ENCODE data around the gene RBL1.
A peak's percentile ranks its signal among the peaks of the same experiment; 100 is the strongest.
"Not testable (repeated sequence)": the region's sequence is repeated elsewhere in the genome, so short reads cannot be mapped to it uniquely, and the experiment has no call there.

The RBL1 gene

GRCh38 chr20:36994221-36994620 lies 101.6 kb downstream of the RBL1 start:
- not testable (repeated sequence) for DNase-seq

DNA sequence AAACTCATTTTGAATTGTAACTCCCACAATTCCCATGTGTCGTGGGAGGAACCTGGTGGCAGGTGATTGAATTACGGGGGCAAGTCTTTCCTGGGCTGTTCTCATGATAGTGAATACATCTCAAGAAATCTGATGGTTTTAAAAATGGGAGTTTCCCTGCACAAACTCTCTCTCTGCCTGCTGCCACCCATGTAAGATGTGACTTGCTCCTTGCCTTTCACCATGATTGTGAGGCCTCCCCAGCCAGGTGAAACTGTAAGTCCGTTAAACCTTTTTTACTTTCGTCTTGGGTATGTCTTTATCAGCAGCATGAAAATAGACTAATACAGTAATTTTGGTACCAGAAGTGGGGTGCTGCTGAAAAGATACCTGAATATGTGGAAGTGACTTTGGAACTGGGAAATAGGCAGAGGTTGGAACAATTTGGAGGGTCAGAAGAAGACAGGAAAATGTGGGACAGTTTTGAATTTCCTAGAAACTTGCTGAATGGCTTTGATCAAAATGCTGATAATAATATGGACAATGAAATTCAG lies 102.9 kb downstream of the RBL1 start:
- DNase-seq, result no peak

GRCh38 chr20:36991703-36992102 lies 104.1 kb downstream of the RBL1 start:
- DNase-seq, result no peak

DNA sequence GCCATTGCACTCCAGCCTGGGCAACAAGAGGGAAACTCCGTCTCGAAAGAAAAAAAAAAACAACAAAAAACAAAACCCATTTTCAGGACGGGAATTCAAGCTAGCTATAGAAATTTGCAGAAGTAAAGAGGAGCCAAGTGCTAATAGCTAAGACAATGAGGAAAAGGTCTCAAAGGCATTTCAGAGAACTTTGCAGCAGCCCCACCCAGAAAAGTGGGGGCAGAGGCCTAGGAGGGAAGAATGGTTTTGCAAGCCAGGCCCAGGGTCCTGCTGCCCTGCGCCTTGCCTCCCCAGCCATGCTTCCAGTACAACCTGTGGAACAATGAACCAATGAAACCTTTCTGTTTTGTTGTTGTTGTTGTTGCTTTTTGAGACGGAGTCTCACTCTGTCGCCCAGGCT lies 106.0 kb downstream of the RBL1 start:
- DNase-seq, result no peak

DNA sequence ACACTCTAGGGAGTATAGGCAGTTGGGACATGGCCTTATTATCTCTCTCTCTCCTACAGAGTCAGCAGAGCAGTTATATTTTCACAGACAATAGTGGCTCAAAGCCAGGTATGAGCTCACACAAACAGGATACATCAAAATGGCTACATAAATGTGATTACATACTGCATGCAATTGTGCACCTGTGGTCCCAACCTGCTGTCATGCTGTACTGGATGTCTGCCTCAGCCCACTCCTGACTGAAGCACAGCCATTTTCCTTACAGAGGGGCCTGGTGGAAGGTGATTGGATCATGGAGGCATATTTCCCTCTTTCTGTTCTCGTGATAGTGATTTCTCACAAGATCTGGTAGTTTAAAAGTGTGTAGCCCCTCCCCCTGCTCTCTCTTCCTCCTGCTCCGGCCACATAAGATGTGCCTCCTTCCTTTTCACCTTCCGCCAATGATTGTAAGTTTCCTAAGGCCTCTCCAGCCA lies 107.3 kb downstream of the RBL1 start:
- peak; percentile 21 for DNase-seq

- DNase-seq, result no peak
Observed at GRCh38 chr20:36984257-36984638, 111.5 kb downstream of the RBL1 start.

DNA sequence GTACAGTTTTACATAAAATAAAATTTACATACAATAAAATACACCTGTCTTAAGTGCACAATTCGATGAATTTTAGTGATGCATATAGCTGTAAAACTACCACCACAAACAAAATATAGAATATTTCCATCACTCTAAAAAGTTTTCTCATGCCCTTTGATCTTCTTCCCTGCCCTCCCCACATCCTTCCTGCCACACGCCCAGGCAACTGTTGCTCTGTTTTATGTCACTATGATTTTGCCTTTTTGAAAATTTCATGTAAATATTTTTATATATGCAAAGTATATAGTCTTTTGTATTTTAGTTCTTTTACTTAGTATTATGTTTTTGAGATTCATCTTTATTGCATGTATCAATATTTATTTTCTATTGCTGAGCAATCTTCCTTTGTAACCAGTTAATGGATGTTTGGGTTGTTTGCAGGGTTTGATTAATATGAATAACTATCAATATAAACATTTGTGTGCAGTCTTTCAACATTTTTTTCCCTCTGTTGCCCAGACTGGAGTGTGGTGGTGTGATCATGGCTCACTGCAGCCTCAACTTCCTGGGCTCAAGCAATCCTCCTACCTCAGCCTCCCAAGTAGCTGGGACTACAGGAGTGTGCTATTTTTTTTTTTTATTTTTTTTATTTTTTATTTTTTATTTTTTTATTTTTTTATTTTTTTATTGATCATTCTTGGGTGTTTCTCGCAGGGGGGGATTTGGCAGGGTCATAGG lies 120.5 kb downstream of the RBL1 start:
- DNase-seq, result no peak

- no peak for DNase-seq
Observed at GRCh38 chr20:36974660-36975059, 121.1 kb downstream of the RBL1 start.

GRCh38 chr20:36971103-36971502 lies 124.7 kb downstream of the RBL1 start:
- DNase-seq, result no peak

DNA sequence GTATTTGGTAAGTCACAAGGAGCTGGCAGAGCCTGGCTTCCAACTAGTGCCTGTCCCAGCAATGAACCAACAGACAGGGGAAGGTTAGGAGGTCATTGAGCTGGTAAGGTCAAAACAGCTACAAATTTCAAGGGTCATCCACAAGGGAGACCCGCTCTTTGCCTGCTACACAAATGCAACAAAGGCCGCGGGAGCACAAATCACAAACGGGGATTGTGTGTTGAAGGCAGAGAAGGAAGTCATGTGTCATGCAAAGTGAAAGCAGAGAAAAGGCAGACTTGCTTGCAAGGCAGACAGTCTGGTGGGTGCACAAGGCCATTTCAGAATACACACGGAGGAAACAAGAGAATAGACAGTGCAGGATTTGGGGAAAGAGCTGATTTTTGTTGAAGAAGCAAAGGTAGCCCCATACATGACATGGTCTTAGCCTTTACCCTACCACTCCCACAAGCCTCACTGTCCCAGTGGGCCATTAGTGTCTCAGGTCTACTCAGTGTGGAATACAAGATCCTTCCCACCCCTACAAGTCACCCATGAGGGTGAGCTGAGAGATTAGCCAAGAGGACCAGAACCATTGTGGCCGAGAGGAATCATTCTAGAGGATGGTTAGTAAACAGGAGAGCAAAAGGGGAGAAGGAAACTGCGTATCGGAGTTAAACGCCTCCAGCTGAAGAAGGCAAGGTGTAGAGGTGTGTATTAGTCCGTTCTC lies 126.2 kb downstream of the RBL1 start:
- DNase-seq, result no peak

GRCh38 chr20:36969051-36969450 lies 126.7 kb downstream of the RBL1 start:
- no peak for DNase-seq

GRCh38 chr20:36967636-36968035 lies 128.2 kb downstream of the RBL1 start:
- no peak for DNase-seq

DNA sequence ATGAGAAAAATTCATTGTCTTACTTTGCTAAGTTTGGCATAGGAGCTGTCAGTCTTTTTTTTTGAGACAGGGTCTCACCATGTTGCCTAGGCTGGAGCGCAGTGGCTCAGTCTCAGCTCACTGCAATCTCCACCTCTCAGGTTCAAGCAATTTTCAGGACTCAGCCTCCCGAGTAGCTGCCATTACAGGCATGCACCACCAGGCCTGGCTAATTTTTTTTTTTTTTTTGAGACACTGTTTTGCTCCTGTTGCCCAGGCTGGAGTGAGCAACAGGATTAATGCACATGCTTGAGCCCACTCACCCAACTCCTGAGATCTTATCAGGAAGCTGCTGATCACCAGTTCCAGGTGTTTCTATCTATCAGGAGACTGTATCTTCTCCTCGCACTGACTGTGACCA lies 128.8 kb downstream of the RBL1 start:
- DNase-seq, result not testable (repeated sequence)

- not testable (repeated sequence) for DNase-seq
Observed at GRCh38 chr20:36962354-36962941, 133.3 kb downstream of the RBL1 start.

- no peak for DNase-seq
Observed at GRCh38 chr20:36959242-36959641, 136.6 kb downstream of the RBL1 start.

GRCh38 chr20:36957875-36958667 lies 137.7 kb downstream of the RBL1 start:
- no peak for DNase-seq

DNA sequence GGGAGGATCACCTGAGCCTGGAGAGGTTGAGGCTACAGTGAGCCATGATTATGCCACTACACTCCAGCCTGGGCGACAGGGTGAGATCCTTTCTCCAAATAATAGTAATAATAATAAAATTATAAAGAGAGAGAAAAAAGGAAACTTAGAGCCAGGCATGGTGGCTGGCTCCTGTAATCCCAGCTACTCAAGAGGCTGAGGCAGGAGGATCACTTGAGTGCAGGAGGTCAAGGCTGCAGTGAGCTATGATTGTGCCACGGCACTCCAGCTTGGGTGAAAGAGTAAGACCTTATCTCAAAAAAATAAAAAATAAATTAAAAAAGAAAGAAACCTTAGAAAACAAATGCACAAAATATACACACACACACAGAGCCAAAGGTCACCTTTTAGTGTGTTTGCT lies 139.1 kb downstream of the RBL1 start:
- no peak for DNase-seq

DNA sequence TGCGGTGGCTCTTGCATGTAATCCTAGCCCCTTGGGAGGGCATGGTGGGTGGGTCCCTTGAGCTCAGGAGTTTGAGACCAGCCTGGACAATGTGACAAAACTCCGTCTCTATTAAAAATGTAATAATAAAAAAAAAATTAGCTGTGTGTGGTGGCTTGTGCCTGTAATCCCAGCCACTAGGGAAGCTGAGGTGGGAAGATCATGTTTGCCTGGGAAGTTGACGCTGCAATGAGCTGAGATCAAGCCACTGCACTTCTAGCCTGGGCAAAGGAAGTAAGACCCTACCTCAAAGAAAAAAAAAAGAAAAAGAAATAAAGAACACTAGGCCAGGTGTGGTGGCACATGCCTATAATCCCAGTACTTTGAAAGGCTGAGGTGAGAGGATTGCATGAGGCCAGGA lies 139.8 kb downstream of the RBL1 start:
- no peak for DNase-seq

DNA sequence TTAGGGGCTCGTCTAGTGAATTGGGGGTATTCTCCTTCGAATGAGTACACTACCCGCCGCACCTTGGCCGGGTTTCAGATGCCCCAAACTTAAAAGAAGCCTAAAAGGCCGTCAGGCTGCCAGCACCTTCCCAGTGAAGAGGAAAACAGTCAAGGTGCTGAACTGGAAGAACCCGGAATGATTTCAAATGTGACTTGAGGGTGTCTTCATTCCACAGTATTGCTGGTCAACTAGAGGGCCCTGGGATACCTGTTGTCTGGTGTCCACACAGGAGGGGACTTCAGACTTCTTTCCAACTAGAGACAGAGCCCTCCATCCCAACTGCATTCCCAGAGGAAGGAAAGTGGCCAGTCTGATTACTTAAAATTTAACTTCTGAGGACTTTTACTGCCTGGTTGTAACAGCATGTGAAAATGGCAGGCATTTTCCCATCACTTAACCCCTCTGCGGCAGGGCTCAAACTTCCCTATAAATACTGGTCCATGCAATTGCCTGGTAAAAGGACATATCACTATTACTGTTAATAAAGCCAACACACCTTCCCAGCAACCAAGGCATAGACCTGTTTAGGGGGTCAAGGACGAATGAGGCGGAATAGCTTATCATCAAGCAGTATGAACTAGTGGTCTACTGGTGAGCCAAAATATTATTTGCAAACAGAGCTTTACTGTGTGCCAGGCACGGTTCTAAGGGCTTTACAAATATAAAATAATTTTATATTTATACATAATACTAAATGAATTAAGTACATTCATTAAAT lies 143.6 kb downstream of the RBL1 start:
- no peak for DNase-seq

- DNase-seq, result peak; percentile 97
Observed at GRCh38 chr20:36951198-36951978, 144.4 kb downstream of the RBL1 start, which contains the start of gene SAMHD1. SAMHD1 (minus strand) TSS chr20:36951708; CDS start chr20:36951643, 65 bp downstream.
